Mesendoderm (in vitro differentiated cells): ENCODE measurements around the gene FAM83F.
A peak's percentile ranks its signal among the peaks of the same experiment; 100 is the strongest.

Experiments used
- DNase-seq: peaks from one replicate; pipeline ENCODE4 v3.0.0; 2013
- H2AK5ac ChIP-seq: 2 replicates; pipeline ENCODE4 v1.6.1; 2013; ENCODE audit warnings: low read length, inconsistent platforms
- H2BK120ac ChIP-seq: 2 replicates; pipeline ENCODE4 v1.6.1; 2013; ENCODE audit warnings: low read depth, mild to moderate bottlenecking, low read length, moderate library complexity, mixed read lengths
- H2BK15ac ChIP-seq: replicated peaks from 2 replicates; pipeline ENCODE4 v1.6.1; 2013; ENCODE audit warnings: low read depth, mild to moderate bottlenecking, moderate library complexity
- H2BK5ac ChIP-seq: 2 replicates; pipeline ENCODE4 v1.6.1; 2013; ENCODE audit warnings: low read length, inconsistent platforms
- H3K18ac ChIP-seq: 2 replicates; pipeline ENCODE4 v1.6.1; 2013; ENCODE audit warnings: mild to moderate bottlenecking, low read length, mixed read lengths
- H3K23ac ChIP-seq: one replicate; pipeline ENCODE4 v1.6.1; 2013; ENCODE audit warnings: low read length
- H3K27ac ChIP-seq: 2 replicates; pipeline ENCODE4 v1.5.1; 2013; ENCODE audit warnings: low read depth, mild to moderate bottlenecking, inconsistent platforms, low read length, moderate library complexity
- H3K27me3 ChIP-seq: 2 replicates; pipeline ENCODE4 v1.6.1; 2013; ENCODE audit warnings: low read length, control low read depth, mild to moderate bottlenecking, inconsistent platforms; ENCODE audit not compliant: insufficient read depth, poor library complexity
- H3K36me3 ChIP-seq: 2 replicates; pipeline ENCODE4 v1.6.1; 2013; ENCODE audit warnings: low read length, inconsistent platforms; ENCODE audit not compliant: control insufficient read depth, insufficient read depth
- H3K4ac ChIP-seq: one replicate; pipeline ENCODE4 v1.6.1; 2013; ENCODE audit warnings: low read depth, mild to moderate bottlenecking, low read length, moderate library complexity
- H3K4me1 ChIP-seq: 2 replicates; pipeline ENCODE4 v1.6.1; 2013; ENCODE audit warnings: low read depth, low read length, inconsistent platforms; ENCODE audit not compliant: control insufficient read depth
- H3K4me2 ChIP-seq: 2 replicates; pipeline ENCODE4 v1.6.1; 2013; ENCODE audit warnings: low read length
- H3K4me3 ChIP-seq: 2 replicates; pipeline ENCODE4 v1.5.1; 2013; ENCODE audit warnings: mild to moderate bottlenecking, low read length
- H3K56ac ChIP-seq: one replicate; pipeline ENCODE4 v1.6.1; 2013; ENCODE audit warnings: low read length
- H3K79me1 ChIP-seq: 2 replicates; pipeline ENCODE4 v1.6.1; 2013; ENCODE audit warnings: low read length, inconsistent platforms
- H3K79me2 ChIP-seq: 2 replicates; pipeline ENCODE4 v1.6.1; 2013; ENCODE audit warnings: mild to moderate bottlenecking, low read length; ENCODE audit not compliant: control insufficient read depth, insufficient read depth
- H3K9ac ChIP-seq: 2 replicates; pipeline ENCODE4 v1.6.1; 2013; ENCODE audit warnings: low read length, inconsistent platforms
- H4K5ac ChIP-seq: one replicate; pipeline ENCODE4 v1.6.1; 2013; ENCODE audit warnings: low read length
- H4K8ac ChIP-seq: one replicate; pipeline ENCODE4 v1.6.1; 2013; ENCODE audit warnings: low read depth, mild to moderate bottlenecking, control low read depth, low read length, moderate library complexity
- WGBS: extraction: QIAGEN DNeasy Blood & Tissue Kit; methylation state at CpG from one replicate; pipeline ENCODE4 v1.1.7; 2013; ENCODE audit warnings: low lambda C conversion rate, missing lambda C conversion rate; ENCODE audit not compliant: insufficient coverage; ENCODE audit errors: extremely low coverage; 5-methylcytosine and 5-hydroxymethylcytosine counted together

Gene FAM83F

GRCh38 chr22:39997939-39998726 lies 3.4 kb downstream of the FAM83F start:
- Histone ChIP-seq H3K18ac (peak overlapping the region; percentile 45), H3K4ac (peak overlapping the region; percentile 56), H2BK5ac (peak overlapping the region; percentile 64), H3K9ac (peak overlapping the region; percentile 54), H3K56ac (peak overlapping the region; percentile 80), H3K27me3 (no peaks in the 10 kb centered on the region), H3K23ac (no peak overlapping the region), H2BK120ac (no peak overlapping the region), H4K8ac (no peak overlapping the region), H3K79me2 (peaks cover 30% of the 10 kb centered on the region), H3K27ac (peak overlapping the region; percentile 73), H3K36me3 (no peaks in the 10 kb centered on the region), H3K4me2 (peak overlapping the region; percentile 34), H2AK5ac (peak overlapping the region; percentile 97), H3K4me3 (no peak overlapping the region), H2BK15ac (no peak overlapping the region), H3K79me1 (peaks cover 27% of the 10 kb centered on the region), H4K5ac (no peak overlapping the region), H3K4me1 (peaks cover 45% of the 10 kb centered on the region)
- DNase-seq = peak; percentile 92
- WGBS = no CpG with 5 or more reads among the region's 11 CpGs

GRCh38 chr22:39999144-39999757 lies 4.5 kb downstream of the FAM83F start:
- peaks cover 34% of the 10 kb centered on the region for H3K79me2 ChIP-seq
- H2AK5ac ChIP-seq = peak overlapping the region; percentile 2
- H4K8ac ChIP-seq = no peak overlapping the region
- H4K5ac ChIP-seq = no peak overlapping the region
- WGBS = no CpG with 5 or more reads among the region's 16 CpGs
- H2BK5ac ChIP-seq = peak overlapping the region; percentile 21
- H3K9ac ChIP-seq = no peak overlapping the region
- H3K4me3 ChIP-seq = no peak overlapping the region
- H2BK120ac ChIP-seq = peak overlapping the region; percentile 9
- H3K18ac ChIP-seq = peak overlapping the region; percentile 45
- peak overlapping the region; percentile 73 for H3K27ac ChIP-seq
- H3K4ac ChIP-seq = no peak overlapping the region
- H3K56ac ChIP-seq = peak overlapping the region; percentile 56
- no peak overlapping the region for H3K23ac ChIP-seq
- no peaks in the 10 kb centered on the region for H3K36me3 ChIP-seq
- no peak overlapping the region for H3K4me2 ChIP-seq
- peak; percentile 71 for DNase-seq
- H3K79me1 ChIP-seq = peaks cover 28% of the 10 kb centered on the region
- no peak overlapping the region for H2BK15ac ChIP-seq
- peaks cover 45% of the 10 kb centered on the region for H3K4me1 ChIP-seq
- H3K27me3 ChIP-seq = no peaks in the 10 kb centered on the region

- H3K4ac ChIP-seq = no peak overlapping the region
- DNase-seq = no peak
- H3K9ac ChIP-seq = no peak overlapping the region
- no peak overlapping the region for H2BK15ac ChIP-seq
- no peak overlapping the region for H2AK5ac ChIP-seq
- H2BK120ac ChIP-seq = no peak overlapping the region
- peaks cover 32% of the 10 kb centered on the region for H3K79me1 ChIP-seq
- no peak overlapping the region for H3K27ac ChIP-seq
- H3K79me2 ChIP-seq = peaks cover 35% of the 10 kb centered on the region
- H3K56ac ChIP-seq = no peak overlapping the region
- no peak overlapping the region for H4K5ac ChIP-seq
- no CpG with 5 or more reads among the region's 5 CpGs for WGBS
- no peak overlapping the region for H4K8ac ChIP-seq
- no peak overlapping the region for H3K23ac ChIP-seq
- no peaks in the 10 kb centered on the region for H3K27me3 ChIP-seq
- no peak overlapping the region for H3K4me2 ChIP-seq
- H2BK5ac ChIP-seq = no peak overlapping the region
- H3K36me3 ChIP-seq = peaks cover 2% of the 10 kb centered on the region
- peaks cover 45% of the 10 kb centered on the region for H3K4me1 ChIP-seq
- H3K18ac ChIP-seq = peak overlapping the region; percentile 15
- H3K4me3 ChIP-seq = no peak overlapping the region
These were observed 5.4 kb downstream of the FAM83F start for GRCh38 chr22:40000171-40000570.

GRCh38 chr22:40001106-40001505 lies 6.4 kb downstream of the FAM83F start:
- Histone ChIP-seq H3K36me3 (peaks cover 2% of the 10 kb centered on the region), H3K56ac (peak overlapping the region; percentile 81), H3K79me2 (peaks cover 31% of the 10 kb centered on the region), H3K4me3 (no peak overlapping the region), H4K5ac (no peak overlapping the region), H3K4me2 (no peak overlapping the region), H3K27me3 (no peaks in the 10 kb centered on the region), H2BK15ac (no peak overlapping the region), H3K23ac (no peak overlapping the region), H3K27ac (no peak overlapping the region), H2BK5ac (peak overlapping the region; percentile 86), H3K4me1 (peaks cover 41% of the 10 kb centered on the region), H2AK5ac (peak overlapping the region; percentile 95), H3K9ac (peak overlapping the region; percentile 30), H3K4ac (no peak overlapping the region), H3K18ac (peak overlapping the region; percentile 15), H3K79me1 (peaks cover 33% of the 10 kb centered on the region), H2BK120ac (no peak overlapping the region), H4K8ac (no peak overlapping the region)
- no CpG with 5 or more reads among the region's 4 CpGs for WGBS
- peak; percentile 47 for DNase-seq

GRCh38 chr22:40001800-40002577 lies 7.2 kb downstream of the FAM83F start:
- peaks cover 32% of the 10 kb centered on the region for H3K79me2 ChIP-seq
- no peak overlapping the region for H4K5ac ChIP-seq
- peak overlapping the region; percentile 62 for H3K18ac ChIP-seq
- H3K23ac ChIP-seq = peak overlapping the region; percentile 6
- no peak overlapping the region for H3K4me3 ChIP-seq
- peaks cover 36% of the 10 kb centered on the region for H3K4me1 ChIP-seq
- DNase-seq = peak; percentile 76
- peak overlapping the region; percentile 51 for H2BK5ac ChIP-seq
- H3K27me3 ChIP-seq = no peaks in the 10 kb centered on the region
- no peak overlapping the region for H4K8ac ChIP-seq
- peak overlapping the region; percentile 51 for H3K9ac ChIP-seq
- H3K27ac ChIP-seq = no peak overlapping the region
- H2BK15ac ChIP-seq = no peak overlapping the region
- no CpG with 5 or more reads among the region's 14 CpGs for WGBS
- peak overlapping the region; percentile 5 for H2BK120ac ChIP-seq
- peak overlapping the region; percentile 52 for H2AK5ac ChIP-seq
- H3K4ac ChIP-seq = peak overlapping the region; percentile 28
- H3K4me2 ChIP-seq = no peak overlapping the region
- H3K79me1 ChIP-seq = peaks cover 35% of the 10 kb centered on the region
- H3K36me3 ChIP-seq = peaks cover 2% of the 10 kb centered on the region
- H3K56ac ChIP-seq = peak overlapping the region; percentile 84
